ENCODE data around the gene LARGE1.

LARGE1 gene

DNA sequence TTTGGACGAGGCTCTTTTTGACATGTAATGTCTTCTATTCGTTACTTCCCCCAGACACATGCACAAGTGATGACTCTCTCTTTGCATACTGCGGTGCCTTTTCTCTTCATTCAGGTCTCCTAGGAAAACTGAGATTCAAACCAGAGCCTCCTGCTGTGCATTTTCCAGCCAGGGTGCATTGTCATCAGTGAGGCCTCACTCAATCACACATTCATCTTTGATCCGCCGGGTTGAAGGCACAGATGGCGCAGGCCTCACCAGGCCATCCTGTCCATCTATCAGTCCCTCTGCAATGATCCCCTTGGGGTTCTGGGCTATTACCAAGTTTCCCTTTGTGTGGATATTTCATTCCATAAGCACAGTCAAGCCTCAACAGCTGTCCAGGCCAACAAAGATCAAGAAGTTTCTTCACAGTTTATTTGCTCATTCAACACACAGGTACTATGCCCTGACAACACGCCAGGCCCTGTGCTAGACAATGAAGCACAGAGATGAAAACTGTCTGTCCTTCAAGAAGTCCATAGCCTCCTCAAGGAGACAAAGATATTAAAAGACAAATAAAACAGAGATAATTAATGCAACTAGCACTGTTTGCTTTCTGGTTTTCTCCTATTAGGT lies 107.8 kb downstream of the LARGE1 start:
- no peak for DNase-seq

DNA sequence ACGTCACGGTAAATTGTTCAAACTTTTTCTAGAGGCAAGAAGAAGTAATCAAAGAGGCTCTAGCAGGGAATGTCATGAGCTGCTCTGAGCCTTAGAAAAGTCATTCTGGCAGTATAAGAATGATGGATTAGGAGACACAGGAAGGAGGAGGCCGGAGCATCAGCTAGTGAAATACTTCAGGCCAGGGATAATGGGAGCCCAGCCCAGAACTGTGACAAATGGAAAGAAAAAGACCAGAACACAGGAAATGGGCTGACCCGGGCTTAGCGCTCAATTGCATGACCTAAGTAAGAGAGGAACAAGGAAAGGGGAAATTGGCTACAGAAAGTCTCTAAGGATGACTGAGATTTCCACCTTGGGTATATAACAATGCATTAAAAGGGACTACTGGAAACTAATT lies 108.6 kb downstream of the LARGE1 start:
- DNase-seq, result no peak

DNA sequence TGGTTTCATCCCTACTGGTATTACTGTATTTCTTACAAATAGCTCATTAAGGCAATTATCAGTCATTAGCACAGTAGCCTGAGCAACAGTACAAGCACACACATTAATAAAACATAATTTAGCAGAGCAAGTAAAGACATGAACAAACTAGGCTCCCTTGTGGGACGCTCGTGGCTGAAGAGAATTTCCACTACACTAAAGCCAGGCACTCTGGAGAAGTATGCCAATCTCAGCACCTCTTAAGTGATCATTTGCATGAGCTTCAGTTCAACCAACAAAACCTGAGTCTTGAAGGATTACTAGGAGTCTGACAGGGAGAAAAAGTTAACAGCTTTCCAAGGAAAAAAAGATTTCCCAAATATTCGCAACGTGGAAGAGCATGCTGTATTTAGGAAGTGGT lies 109.1 kb downstream of the LARGE1 start:
- DNase-seq, result no peak

DNA sequence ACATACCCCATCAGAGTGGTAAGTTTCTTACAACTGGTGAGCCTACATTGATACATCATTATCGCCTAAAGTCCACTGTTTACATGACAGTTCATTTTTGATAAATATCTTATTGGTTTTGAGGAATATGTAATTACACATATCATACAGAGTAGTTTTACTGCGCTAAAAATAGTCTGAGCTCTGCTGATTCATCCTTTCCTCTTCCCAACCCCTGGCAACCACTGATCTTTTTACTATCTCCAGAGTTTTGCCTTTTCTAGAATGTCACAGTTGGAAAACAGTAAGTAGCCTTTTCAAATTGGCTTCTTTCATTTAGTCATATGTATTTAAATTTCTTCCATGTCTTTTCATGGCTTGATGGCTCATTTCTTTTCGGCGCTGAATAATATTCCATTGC lies 112.8 kb downstream of the LARGE1 start:
- no peak for DNase-seq

DNA sequence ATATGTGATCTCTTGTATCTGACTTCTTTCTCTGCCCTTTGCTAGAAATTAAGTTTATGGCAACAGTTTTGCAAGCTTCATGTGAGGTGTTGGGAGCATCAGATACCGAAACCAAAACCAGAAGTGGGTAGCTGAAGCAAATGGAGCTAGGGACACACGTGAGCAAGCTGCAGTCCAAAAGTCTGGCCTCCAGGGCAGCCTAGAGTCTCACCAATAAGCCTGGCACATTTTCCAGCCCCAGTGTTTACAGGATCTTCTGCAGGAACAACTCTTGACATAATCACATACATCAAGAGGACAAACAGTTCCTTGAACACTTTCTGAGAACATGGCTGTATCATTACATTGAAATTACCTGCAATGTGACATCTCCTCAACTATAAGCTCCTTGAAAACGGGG lies 114.1 kb downstream of the LARGE1 start:
- no peak for DNase-seq

DNA sequence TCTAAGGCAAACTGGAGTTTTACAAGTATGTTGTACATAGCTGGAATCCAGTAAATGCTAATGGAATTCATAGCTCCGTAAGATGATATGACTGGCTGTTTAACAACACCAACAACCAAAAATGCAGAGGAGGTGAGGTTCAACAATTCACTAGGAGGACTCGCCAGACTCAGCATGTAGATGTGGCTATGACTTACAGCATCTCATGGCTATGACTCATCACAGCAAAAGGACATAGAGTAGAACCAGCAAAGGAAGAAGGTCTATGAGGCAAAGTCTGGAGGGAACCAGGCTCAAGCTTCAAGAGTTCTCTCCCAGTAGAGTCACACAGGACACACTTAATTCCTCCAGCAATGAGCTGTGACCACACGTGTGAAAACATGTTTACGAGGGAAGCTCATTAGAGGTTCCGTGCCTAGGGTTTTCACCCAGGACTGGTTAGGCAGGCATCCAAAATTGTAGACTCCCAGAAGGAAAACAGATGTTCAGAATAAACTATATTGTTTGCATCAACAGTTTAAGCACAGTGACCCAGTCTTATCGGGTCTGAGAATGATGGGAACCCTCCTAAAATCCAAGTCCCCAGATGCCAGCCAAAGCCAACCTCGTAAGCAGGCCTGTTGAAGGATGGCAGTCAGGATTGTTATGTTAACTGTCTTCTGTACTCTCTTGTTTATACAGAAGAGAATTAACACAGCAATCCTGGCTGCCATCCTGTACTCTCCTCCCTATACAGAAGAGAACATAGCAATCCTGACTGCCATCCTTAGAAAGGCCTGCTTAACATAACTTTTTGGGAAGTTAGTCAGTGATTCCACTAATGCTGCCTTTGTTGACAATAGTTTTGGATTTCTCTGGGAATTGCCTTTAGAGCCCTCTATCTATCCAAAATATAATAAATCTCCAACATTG lies 116.6 kb downstream of the LARGE1 start:
- DNase-seq, result no peak

DNA sequence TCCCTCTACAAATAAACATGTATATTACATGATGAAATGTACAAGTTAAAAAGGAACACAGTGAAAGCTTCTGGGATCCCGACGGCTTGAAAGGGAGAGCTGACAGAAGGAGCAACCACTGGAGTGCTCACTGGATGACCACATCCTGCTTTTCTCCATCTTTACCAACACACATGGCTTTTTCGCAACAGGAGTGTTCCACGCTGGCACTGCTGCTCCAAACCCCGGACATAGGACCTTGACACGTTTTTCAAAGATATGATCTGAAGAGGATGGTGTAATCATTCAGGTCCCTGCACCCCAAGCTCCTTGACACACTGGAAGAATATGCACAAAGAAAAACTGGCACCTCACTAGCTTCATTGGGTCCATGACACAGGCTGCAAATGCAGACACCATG lies 121.9 kb downstream of the LARGE1 start:
- DNase-seq, result no peak

DNA sequence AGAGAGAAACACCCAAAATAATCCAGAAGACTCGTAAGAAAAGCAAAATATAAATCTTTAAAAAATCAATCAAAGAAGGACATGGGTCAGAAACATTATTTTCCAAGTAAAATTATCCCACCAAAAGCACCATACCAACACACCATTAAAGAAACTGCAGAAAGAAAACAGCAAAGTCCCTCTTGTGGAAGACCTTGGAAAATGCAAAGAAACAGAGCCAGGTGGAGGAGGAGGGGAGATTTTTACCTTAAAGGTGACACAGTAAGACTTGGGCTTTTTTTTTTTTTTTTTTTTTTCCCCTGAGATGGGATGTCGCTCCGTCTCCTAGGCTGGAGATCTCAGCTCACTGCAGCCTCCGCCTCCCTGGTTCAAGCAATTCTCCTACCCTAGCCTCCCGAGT lies 123.8 kb downstream of the LARGE1 start:
- no peak for DNase-seq

DNA sequence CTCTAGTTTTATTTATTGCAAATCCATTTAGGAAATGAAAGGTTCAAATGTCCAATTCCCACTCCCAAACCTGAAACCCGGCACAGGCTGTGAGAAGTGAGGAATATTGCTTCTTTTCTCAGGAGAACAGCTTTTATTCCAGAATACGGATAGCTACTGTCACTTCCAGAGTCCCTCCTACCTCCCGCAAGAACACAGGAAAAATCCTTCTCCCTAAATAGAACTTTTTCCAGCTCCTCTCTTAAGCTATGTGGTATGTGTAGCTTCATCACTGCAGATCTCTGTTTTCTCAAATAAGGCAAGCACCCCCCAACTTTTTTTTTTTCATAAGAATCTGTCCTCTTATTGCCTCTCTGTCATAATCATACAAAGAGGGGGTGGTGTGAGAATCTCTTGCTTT lies 126.8 kb downstream of the LARGE1 start:
- DNase-seq, result no peak

DNA sequence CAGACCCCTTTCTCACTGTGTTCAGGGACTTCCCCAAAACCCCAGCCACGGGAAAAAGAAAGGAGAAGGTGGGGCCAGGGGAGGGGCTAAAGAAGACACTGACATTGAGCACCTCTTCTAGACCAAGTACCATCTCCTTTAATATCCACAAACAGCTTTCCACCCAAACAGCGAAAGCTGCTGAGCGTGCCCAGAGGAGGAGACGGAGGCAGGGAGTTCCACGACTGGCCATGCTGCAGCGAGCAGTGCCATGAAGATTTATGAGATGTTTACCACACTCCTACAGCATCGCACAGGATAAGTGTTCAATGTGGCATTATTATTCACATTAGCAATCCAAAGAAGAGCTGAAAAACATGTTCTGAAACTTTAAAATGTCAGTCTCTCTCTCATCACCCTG lies 127.4 kb downstream of the LARGE1 start:
- DNase-seq, result no peak

DNA sequence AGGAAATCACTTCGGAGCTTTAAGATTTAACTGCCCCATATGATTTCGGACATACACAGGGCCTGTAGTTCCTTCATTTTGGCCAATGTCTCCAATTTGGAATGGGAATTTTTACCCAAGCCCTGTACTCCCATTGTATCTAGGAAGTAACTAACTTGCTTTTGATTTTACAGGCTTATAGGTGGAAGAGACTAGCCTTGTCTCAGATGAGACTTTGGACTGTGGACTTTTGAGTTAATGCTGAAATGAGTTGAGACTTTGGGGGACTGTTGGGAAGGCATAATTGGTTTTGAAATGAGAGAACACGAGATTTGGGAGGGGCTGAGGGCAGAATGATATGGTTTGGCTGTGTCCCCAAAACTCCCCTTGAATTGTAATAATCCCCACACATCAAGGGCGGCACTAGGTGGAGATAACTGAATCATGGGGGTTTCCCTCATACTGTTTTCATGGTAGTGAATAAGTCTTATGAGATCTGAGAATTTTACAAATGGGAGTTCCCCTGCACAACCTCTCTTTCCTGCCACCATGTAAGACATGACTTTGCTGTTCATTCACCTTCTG lies 130.5 kb downstream of the LARGE1 start:
- DNase-seq, result no peak

DNA sequence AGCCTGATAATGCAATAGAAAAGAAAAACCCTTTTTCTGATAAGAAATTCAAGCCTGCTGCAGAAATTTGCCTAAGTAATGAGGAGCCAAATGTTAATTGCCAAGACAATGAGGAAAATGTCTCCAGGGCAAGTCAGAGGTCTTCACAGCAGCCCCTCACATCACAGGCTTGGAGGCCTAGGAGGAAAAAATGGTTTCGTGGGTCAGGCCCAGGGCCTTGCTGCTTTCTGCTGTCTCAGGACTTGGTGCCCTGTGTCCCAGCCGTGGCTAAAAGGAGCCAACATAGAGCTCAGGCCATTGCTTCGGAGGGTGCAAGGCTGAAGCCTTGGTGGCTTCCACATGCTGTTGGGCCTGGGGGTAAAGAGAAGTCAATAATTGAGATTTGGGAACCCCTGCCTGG lies 131.3 kb downstream of the LARGE1 start:
- no peak for DNase-seq

DNA sequence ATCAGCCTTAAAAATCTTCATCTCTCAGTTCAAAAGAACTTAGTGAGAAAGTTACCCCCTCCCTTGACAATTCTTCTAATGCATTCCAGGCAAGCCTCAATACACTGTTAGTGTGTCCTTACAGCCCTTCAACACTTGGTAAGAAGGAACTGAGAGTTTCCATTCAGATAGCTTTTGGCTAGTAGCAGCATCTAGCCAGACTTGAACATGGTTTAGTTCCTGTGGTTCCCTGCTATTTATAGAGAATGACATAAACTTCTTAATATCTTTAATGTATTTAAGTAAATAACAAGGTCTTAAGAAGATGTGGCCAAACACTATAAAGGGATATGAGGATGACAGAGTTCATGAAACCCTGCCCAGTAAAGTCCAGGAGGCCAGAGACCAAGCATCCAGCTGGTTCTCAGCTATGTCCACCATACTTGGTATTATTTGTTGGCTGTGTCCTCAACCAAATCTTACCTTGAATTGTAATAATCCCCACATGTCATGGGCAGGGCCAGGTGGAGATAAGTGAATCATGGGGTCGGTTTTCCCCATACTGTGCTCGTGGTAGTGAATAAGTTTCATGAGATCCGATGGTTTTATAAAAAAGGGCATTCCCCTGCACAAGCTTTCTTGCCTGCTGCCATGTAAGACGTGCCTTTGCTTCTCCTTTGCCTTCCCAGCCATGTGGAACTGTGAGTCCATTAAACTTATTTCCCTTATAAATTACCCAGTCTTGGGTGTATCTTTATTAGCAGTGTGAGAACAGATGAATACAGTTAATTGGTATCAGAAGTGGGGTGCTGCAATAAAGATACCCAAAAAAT lies 132.4 kb downstream of the LARGE1 start:
- no peak for DNase-seq

DNA sequence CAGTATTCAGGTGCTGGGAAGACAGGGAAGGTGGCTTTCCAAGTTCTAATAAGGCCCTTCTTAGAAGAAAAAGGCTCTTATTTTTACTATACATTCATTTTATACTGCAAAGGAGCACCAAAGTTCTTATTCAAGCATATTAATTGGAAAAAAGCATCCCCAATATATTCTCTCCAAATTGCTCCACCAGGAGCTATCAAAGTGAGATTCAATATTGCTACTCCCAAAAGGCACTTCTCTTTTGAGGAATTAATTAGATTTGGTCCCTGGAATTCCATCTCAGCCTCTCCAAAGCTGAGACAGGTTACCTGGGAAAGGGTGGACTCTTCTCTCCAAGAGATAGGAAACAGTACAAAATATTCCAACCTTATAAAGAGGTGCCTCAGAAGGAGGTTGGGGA lies 134.1 kb downstream of the LARGE1 start:
- no peak for DNase-seq

DNA sequence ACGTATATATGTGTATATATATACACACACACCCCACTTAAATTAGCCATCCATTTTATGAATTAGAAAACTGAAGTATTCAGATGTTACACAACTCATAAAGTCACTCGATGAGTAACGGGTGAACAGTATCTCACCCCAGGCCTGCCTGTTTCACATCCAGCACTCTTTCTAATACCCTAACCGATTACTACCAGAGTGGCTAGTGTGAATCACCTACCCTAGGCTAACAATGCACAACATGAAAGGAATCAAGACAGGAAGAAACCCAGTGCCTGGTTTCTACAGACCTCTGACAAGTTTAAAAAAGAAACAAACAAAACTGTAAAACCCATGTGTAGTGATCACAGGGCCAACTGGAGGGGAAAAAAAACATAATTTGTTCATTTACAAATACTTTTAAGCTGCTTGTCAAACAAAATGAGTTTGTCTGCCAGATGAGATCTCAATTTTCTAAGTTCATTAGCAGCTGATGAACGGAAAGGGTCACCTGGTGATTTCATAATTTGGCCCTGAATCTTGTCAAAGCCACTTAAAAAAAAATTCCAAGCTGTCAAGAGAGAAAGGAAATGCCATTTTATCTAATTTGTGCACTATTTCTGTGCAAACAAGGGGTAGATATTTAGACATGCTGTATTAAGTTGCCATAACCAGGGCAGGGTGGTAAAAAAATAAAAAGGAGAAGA lies 134.8 kb downstream of the LARGE1 start:
- DNase-seq, result no peak

DNA sequence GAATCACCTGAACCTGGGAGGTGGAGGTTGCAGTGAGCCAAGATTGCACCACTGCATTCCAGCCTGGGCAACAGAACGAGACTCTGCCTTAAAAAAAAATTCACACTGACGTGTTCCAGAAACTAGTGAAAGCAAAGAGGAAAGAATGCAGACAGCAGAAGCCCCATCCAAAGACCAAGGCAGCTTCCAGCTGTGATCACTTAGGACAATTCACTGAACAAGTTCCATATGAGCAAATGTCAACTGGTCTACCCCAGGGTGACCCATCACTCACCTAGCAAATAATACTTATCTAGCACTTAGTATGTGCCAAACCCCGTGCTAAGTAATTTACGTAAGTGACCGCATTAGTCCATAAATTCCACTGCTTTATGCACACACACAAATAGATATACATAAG lies 138.9 kb downstream of the LARGE1 start:
- no peak for DNase-seq

DNA sequence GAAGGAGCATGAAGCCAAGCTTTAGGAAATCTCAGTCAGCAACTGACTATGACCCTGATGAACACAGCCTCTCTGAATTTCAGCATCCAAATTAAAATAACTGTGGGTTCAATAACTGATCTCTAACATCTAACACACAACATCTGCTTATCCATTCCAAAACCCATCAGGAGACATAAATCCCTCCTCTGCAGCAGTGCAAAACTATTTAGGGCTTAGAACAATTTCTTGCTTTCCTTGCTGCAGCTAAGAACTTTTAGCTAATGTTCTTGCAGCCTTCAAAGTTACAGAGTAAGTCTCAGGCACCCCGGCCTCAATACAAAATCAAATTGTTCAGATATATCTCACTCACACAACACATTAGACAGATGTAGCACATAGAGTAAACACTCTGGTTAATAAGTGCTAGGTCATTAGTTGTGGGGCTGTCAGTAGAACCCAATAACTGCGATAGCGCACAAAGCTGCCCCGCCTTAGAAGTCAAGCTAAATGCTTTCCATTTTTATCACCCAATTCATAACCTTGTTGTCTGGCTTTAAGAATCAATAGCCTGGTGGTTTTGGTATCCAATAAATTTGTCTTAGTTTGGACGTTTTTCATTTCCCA lies 139.6 kb downstream of the LARGE1 start:
- DNase-seq, result no peak

DNA sequence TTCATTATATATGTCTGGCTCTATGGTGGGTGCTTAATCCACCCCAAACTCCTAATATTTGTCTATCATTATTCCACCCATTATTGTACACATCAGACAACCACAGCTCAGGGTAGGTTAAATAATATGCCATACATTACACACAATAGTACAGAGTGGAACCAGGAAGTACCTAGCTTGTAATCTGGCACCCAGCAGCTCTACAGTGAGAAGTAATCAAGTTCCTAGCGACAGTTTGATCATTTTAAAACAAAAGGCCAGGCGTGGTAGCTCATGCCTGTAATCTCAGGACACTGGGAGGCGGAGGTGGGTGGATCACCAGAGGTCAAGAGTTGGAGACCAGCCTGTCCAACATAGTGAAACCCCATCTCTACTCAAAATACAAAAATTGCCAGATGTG lies 141.0 kb downstream of the LARGE1 start:
- no peak for DNase-seq

DNA sequence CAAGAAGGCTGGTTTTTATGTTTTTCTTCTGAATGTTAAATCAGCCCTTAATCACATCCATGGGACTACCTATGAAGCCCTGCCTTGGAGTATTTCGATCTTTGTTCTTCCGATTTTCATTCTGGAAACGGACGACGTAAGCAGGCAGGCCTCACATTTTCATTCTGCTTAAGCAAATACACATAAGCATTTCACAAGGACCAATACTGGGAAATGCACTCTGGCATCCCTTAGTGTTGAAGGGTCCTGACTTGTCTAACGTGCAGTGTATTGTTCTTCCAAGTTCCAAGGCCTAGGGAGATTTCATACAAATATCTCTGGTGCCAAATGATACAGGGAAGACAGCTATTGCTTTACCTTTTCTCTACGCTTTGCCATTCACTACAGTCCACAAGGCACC lies 143.8 kb downstream of the LARGE1 start:
- DNase-seq, result no peak

DNA sequence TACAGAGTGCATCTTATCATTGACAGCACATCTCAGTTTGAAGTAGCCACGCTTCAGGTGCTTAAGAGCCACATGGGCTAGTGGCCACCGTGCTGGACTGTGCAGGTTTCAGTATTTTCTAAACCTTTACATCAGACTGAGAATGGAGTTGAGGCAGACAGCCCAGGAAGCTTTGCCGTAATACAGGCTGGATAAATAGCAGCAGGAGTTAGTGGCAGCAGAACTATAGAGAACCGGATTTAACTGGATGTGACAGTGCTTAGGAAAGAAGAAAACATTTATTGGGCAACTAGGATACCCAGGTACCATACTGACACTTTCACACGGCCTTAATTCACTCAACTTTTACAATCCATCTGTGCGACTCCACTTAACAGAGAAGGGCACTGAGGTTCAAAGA lies 145.5 kb downstream of the LARGE1 start:
- no peak for DNase-seq

DNA sequence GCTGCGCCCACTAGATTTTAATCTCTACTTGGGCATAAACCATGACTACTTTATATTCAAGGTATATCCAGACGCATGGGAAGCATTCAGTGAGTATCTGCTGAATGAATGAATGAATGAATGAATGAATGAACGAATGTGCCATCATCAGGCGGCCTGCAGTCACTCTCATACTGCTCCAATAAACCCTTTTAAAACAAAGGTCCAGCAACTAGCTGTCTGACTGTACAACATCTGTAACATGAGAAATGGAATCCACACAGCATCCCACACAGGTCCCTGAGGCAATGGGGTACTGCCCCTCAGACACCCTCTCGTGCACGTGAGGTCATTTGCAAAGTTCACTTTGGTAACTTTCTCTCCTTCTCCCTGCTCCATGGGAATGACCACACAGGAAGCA lies 147.5 kb downstream of the LARGE1 start:
- no peak for DNase-seq

DNA sequence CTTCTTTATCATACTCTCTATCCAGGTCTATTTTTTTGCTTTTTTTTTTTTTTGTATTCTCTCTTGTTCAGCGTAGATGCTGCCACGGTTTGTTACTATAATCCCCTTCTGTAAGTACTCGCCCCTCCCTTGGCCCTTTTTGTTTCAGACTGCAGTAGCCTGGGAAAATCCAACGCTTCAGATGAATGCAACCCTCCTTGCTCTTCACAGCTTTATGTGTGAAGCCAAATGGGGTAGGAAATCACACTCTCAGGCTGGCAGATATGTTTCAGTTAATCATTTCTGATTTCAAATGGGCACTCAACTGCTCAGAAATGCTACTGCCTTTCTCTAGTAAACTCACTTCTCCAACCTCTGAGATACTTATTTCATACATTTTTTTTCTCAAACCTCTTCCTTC lies 149.1 kb downstream of the LARGE1 start:
- no peak for DNase-seq
